Caco-2 (cell line): Measurements from ENCODE around the gene RHOV. TPM values are rescaled to one million over a fixed set of nuclear protein-coding genes. Genes with fewer than 3 reads are reported as not detected.

Experiments
- BruUV-seq: library from RNA; stranded (reverse); fragments of 400-500 nt; replicated peaks from 2 replicates; lab custom pipeline; 2021; lab: Mats Ljungman, UMichigan
- CTCF ChIA-PET: fragments of 300-600 bp; sonication (Branson Sonifier 250); formaldehyde crosslinking; loops from one replicate; lab custom pipeline; 2022; ENCODE audit warnings: antibody characterized with exemption; lab: Charles Lee
- POLR2A ChIA-PET: fragments of 300-600 bp; sonication (Branson Sonifier 250); formaldehyde crosslinking; loops from one replicate; lab custom pipeline; 2022; ENCODE audit warnings: antibody characterized with exemption; lab: Charles Lee
- DNase-seq, 2 experiments: peaks; one replicate each; pipeline versions ENCODE4 v3.0.0 to v3.0.0-alpha.2; 2020 to 2022
- H3K27me3 ChIP-seq: replicated peaks from 2 replicates; pipeline ENCODE4 v1.6.0; 2011; ENCODE audit warnings: low read length; ENCODE audit not compliant: control insufficient read depth, insufficient read depth
- H3K36me3 ChIP-seq: 2 replicates; pipeline ENCODE4 v1.5.1; 2011; ENCODE audit warnings: low read length; ENCODE audit not compliant: control insufficient read depth, insufficient read depth
- H3K4me1 ChIP-seq: fragments of 250-450 bp; sonication (Bioruptor Pico); 2 replicates; pipeline ENCODE4 v1.5.1; 2020; ENCODE audit warnings: mild to moderate bottlenecking
- H3K4me3 ChIP-seq: 2 replicates; pipeline ENCODE4 v1.5.1; 2011; ENCODE audit warnings: low read depth, mild to moderate bottlenecking, control low read depth, low read length
- H3K9me3 ChIP-seq: fragments of 250-450 bp; sonication (Bioruptor Pico); 2 replicates; pipeline ENCODE4 v1.5.1; 2020; ENCODE audit warnings: mild to moderate bottlenecking, moderate library complexity
- H3K27ac Mint-ChIP-seq: one replicate; pipeline ENCODE4 v1.8.0; 2022; ENCODE audit warnings: mixed read lengths; ENCODE audit not compliant: unreplicated experiment
- H3K27me3 Mint-ChIP-seq: one replicate; pipeline ENCODE4 v1.8.0; 2022; ENCODE audit warnings: mixed read lengths; ENCODE audit not compliant: insufficient read depth, unreplicated experiment
- H3K36me3 Mint-ChIP-seq: one replicate; pipeline ENCODE4 v1.8.0; 2022; ENCODE audit warnings: mild to moderate bottlenecking, mixed read lengths; ENCODE audit not compliant: insufficient read depth, unreplicated experiment
- H3K4me1 Mint-ChIP-seq: one replicate; pipeline ENCODE4 v1.8.0; 2022; ENCODE audit warnings: low read depth, mixed read lengths; ENCODE audit not compliant: unreplicated experiment
- H3K4me3 Mint-ChIP-seq: one replicate; pipeline ENCODE4 v1.8.0; 2022; ENCODE audit warnings: mild to moderate bottlenecking, moderate library complexity, mixed read lengths; ENCODE audit not compliant: unreplicated experiment
- H3K9me3 Mint-ChIP-seq: one replicate; pipeline ENCODE4 v1.8.0; 2022; ENCODE audit warnings: mixed read lengths; ENCODE audit not compliant: unreplicated experiment
- CTCF ChIP-seq, 2 experiments: fragments of 200-600 bp in 1 of 2; IDR thresholded peaks; 1 replicate in 1 of 2; 2 replicates in 1 of 2; pipeline versions ENCODE4 v1.5.1 to v1.8.0; 2011 to 2022; ENCODE audit warnings: antibody characterized with exemption in 1 of 2, control low read depth in 1 of 2, inconsistent platforms in 1 of 2, low read depth in 1 of 2, low read length in 1 of 2, mild to moderate bottlenecking in 1 of 2, moderate library complexity in 1 of 2; ENCODE audit not compliant: insufficient read depth in 1 of 2, severe bottlenecking in 1 of 2, unreplicated experiment in 1 of 2
- intact Hi-C: fragments of 100-400 bp; cut with micrococcal nuclease; formaldehyde crosslinking; loops from one replicate; pipeline ENCODE4 v1.10.0; 2022; ENCODE audit not compliant: unreplicated experiment
- total RNA-seq: library from RNA; stranded (reverse); gene quantifications from 2 replicates; pipeline ENCODE4 v1.2.3, GENCODE V29; 2022

Gene RHOV
- total RNA-seq, 1 experiment from 2014 or later = 4.4 TPM

GRCh38 chr15:40870716-40871115 is 3.3 kb downstream of the RHOV start:
- no peaks in the 10 kb centered on the region for H3K27me3 Mint-ChIP-seq
- H3K4me1 Mint-ChIP-seq = peaks cover 8% of the 10 kb centered on the region
- Histone ChIP-seq H3K36me3 (no peaks in the 10 kb centered on the region), H3K4me1 (peaks cover 15% of the 10 kb centered on the region), H3K4me3 (no peak overlapping the region), H3K27me3 (no peaks in the 10 kb centered on the region), H3K9me3 (no peaks in the 10 kb centered on the region)
- H3K9me3 Mint-ChIP-seq = no peaks in the 10 kb centered on the region
- H3K4me3 Mint-ChIP-seq = no peak overlapping the region
- no TSS peak for BruUV-seq
- no peaks in the 10 kb centered on the region for H3K36me3 Mint-ChIP-seq
- no peak overlapping the region for H3K27ac Mint-ChIP-seq
- ChIA-PET POLR2A (interaction anchor here (1.1 kb wide), 1 partner anchor 27 kb away, joined by 5 read pairs; the partner anchor contains the start of gene SPINT1), CTCF (interaction anchor here (0.7 to 6.8 kb wide), 3 partner anchors 12 to 86 kb away, joined by 3 to 133 read pairs (median 6); partner anchors contain the start of gene VPS18)
- TF ChIP-seq CTCF (IDR thresholded peaks at IDR 0.05; ENCODE audit: insufficient read depth in 1 of 2, low read depth in 1 of 2, low read length in 1 of 2, severe bottlenecking in 1 of 2, unreplicated experiment in 1 of 2) = no peak
- DNase-seq = no peak
- intact Hi-C loops = no loop called here

- intact Hi-C loops = no loop called here
- H3K9me3 Mint-ChIP-seq = no peaks in the 10 kb centered on the region
- ChIA-PET CTCF (interaction anchor here (0.6 to 6.8 kb wide), 3 partner anchors 11 to 124 kb away, joined by 4 to 133 read pairs (median 6); partner anchors contain the start of gene VPS18), POLR2A (no interaction called here)
- Histone ChIP-seq H3K36me3 (no peaks in the 10 kb centered on the region), H3K9me3 (no peaks in the 10 kb centered on the region), H3K4me3 (no peak overlapping the region), H3K4me1 (peaks cover 15% of the 10 kb centered on the region), H3K27me3 (no peaks in the 10 kb centered on the region)
- no peak overlapping the region for H3K4me3 Mint-ChIP-seq
- H3K4me1 Mint-ChIP-seq = peaks cover 8% of the 10 kb centered on the region
- no peak overlapping the region for H3K27ac Mint-ChIP-seq
- no TSS peak for BruUV-seq
- H3K36me3 Mint-ChIP-seq = no peaks in the 10 kb centered on the region
- H3K27me3 Mint-ChIP-seq = no peaks in the 10 kb centered on the region
- no peak for DNase-seq
- TF ChIP-seq CTCF (IDR thresholded peaks at IDR 0.05; ENCODE audit: insufficient read depth in 1 of 2, low read depth in 1 of 2, low read length in 1 of 2, severe bottlenecking in 1 of 2, unreplicated experiment in 1 of 2) = no peak
Measured at GRCh38 chr15:40869686-40870085, 4.3 kb downstream of the RHOV start.

GRCh38 chr15:40867199-40867598 is 6.8 kb downstream of the RHOV start:
- no peak for TF ChIP-seq CTCF (IDR thresholded peaks at IDR 0.05; ENCODE audit: insufficient read depth in 1 of 2, low read depth in 1 of 2, low read length in 1 of 2, severe bottlenecking in 1 of 2, unreplicated experiment in 1 of 2)
- BruUV-seq = no TSS peak
- Mint-ChIP-seq H3K27ac (no peak overlapping the region), H3K4me1 (peaks cover 9% of the 10 kb centered on the region), H3K27me3 (no peaks in the 10 kb centered on the region), H3K9me3 (no peaks in the 10 kb centered on the region), H3K4me3 (no peak overlapping the region), H3K36me3 (no peaks in the 10 kb centered on the region)
- intact Hi-C loops = no loop called here
- Histone ChIP-seq H3K4me1 (peaks cover 14% of the 10 kb centered on the region), H3K27me3 (no peaks in the 10 kb centered on the region), H3K36me3 (no peaks in the 10 kb centered on the region), H3K9me3 (no peaks in the 10 kb centered on the region), H3K4me3 (no peak overlapping the region)
- no peak for DNase-seq
- ChIA-PET POLR2A (no interaction called here), CTCF (no interaction called here)
